GM12874 (cell line): Measurements from ENCODE around the gene SERP2.

Experiments
- TF ChIP-seq, protein P1 (sequence below): IDR thresholded peaks from 2 replicates; pipeline ENCODE4 v1.5.1; 2011; ENCODE audit warnings: low read depth, mild to moderate bottlenecking, control low read depth, low read length, moderate library complexity; ENCODE audit not compliant: insufficient read depth

The SERP2 gene

DNA sequence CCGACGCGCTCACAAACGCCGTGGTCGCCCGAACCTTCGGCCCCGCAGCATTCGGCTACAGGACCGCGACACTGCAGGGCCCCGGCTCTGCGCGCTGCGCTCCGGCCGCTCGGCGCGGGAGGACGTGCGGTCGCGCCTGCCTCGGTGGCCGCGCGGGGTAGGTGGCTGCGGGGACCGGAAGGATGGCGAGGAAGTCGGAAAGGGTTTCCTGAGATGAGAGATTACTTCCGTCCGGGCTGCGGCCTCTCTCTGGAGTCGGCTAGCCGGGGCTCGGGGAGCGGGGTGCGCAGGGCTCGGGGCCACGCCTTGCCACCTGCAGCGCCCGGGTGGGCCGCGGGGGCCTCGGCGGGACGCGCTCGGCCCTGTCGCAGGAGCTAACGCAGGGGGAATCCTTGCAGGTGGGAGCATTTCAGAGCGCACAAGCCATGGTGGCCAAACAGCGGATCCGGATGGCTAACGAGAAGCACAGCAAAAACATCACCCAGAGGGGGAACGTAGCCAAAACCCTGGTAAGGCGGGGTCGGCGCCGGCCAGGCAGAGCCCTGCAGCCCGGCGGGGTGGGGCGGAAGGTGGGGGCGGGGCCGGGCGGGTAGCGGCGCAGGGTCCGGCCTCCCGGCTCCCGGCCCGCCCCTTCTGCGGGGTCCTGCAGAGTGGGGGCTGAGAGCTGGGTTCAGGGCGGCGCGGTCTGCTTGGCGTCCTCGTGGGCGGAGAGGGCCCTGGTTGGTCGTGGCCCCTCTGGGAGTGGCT, at the start of gene SERP2:
Gene SERP2 (plus strand): TSS at position 224 of the 747 bp plus-strand sequence. CDS start 202 bp downstream, at position 426.
- TF ChIP-seq, protein P1, sequence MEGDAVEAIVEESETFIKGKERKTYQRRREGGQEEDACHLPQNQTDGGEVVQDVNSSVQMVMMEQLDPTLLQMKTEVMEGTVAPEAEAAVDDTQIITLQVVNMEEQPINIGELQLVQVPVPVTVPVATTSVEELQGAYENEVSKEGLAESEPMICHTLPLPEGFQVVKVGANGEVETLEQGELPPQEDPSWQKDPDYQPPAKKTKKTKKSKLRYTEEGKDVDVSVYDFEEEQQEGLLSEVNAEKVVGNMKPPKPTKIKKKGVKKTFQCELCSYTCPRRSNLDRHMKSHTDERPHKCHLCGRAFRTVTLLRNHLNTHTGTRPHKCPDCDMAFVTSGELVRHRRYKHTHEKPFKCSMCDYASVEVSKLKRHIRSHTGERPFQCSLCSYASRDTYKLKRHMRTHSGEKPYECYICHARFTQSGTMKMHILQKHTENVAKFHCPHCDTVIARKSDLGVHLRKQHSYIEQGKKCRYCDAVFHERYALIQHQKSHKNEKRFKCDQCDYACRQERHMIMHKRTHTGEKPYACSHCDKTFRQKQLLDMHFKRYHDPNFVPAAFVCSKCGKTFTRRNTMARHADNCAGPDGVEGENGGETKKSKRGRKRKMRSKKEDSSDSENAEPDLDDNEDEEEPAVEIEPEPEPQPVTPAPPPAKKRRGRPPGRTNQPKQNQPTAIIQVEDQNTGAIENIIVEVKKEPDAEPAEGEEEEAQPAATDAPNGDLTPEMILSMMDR, result no peak

DNA sequence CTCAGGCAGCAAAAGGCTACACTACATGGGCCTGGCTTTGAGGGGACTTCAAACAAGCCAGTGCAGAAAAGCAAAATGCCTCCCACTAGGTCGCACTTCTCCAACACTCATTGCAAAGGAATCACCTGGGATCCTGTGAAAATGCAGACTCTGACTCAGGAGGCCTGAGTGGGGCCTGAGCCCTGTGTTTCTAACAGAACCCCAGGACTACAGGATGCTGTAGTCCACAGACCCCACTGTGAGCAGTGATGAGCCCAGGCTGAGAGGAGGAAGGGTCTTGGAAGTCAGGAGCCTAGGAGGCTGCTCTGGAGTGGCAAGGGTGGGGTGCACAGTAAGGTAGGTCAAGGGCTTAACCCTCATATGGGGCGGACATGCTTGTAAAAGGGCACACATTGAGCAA, 46.7 kb upstream of the SERP2 start:
- TF ChIP-seq, protein P1, result no peak

DNA sequence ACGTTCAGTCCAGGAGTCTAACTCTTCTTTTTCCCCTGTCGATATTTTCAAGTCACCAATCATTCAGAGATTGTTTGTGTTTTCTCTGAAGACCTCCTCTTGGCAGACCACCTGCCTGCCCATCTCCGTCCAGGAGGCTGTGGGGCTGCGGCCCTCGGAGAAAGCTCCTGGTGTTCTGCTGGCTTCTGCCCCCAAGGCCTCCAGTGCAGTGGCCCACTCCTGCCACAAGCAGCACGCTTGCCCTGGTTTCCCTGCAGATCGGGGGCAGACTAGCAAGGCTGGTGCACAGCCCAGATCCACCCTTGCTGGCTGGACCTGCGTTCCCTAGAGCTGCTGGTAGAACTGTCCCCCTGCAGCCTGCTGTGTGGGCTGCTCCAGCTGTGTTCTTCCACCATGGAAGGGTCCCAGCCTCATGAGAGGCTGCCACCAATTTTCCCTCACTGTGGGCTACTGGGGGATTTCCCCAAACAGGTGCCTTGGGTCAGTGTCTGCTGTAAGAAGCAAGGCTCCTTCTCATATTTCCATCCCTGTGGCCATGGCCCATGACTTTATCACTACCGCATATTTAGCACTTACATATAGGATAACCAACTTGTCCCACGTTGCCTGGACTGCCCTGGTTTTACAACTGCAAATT, 43.6 kb upstream of the SERP2 start:
- TF ChIP-seq, protein P1, result no peak

DNA sequence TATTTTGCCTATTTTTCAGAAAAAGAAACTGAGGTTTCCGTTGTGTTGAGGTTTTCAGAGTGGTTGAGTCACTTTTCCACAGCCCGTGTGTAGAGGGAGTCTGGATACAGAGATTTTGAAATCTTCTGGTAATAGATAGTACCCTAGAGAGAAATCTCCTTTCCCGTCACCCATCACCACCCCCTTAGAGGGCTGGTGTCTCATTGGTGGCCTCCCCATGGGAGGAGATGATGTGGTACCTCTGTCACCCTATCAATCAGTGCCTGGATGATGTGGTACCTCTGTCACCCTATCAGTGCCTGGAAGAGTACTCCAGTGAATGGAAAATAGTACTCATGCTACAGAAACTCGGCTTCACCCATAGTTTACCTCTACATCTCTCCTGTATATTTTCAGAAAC, 42.2 kb upstream of the SERP2 start:
- TF ChIP-seq, protein P1, result no peak

DNA sequence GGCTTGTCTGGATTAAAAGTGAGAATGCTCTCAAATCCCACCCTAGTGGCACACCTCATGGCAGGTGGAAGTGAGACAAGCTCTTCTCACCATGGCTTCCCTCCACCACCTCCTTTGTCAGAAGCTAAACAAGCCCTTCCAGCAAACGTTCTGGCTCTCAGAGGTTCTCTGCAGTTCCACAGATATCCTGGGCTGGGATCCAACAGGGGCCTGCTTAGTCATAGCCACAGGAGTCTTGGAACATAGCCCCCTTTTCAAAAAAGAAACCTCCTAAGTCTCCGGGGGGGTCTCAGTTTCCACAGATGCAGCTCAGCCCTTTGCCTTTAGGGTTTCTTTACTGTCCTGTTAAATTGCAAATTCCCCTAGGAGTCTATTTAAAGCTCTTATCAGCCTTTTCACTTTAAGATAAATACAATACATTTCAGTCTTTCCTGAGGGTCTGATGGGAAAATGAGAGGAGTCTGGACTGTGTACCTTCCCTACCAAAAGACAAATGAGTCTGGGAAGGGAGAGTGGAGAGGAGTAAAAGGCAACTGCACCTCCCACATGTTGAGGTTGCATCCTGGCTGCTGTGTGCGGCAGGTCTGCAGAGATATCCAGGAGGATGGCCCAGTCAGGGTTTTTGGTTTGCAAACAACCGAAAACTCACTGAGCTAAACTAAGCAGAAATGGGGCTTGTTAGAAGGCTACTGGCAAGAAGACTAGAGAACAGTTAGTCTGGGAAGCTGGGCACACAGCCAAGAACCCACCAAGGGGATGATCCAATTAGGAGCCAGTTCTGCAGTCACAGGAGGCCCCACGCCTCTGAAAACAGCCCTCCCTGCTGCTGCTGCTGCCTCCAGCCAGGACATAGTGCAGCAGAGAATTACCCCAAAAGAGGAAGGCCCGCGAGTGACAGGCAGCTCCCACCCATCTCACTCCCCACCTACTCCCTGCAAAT, 41.4 kb upstream of the SERP2 start:
- TF ChIP-seq, protein P1, result no peak

DNA sequence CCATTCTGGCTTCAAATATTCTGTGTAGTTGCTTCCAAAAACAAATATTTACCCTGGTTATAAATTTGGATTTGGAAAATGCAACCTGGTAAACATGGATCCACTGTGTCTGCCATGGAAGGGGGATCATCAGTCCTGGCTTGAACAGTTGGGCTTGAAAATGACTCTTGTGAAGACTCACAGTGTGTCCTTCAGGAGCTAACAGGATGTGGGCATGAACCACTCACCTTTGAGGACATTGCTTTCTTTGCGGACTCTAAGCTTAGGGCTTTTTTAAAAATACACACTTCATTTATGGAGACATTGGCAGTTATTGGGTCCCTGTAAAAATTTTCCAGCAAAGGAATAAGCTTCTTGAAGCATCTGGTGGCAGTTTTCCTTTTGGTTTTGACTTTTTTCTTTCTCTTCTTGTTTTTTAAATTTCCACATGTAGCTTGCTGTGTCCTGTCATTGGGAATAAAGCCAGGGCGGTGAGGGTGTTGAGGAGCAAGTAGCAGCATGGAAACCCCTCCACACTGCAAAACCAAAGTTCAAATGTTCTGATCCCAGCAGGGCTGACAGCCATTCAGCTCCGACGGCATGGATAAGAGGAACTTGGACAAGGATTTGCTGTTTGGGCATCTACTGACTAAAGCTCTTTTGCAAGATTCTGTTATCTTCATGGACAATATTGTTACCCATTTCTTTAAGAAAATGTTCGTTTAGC, 39.5 kb upstream of the SERP2 start:
- TF ChIP-seq, protein P1, result no peak
